Upper lobe of right lung (tissue), 1 donor: ENCODE results near the gene GYS2. TPM values are rescaled to one million over a fixed set of nuclear protein-coding genes. Genes with fewer than 3 reads are reported as not detected.

Experiments
- ATAC-seq: fragments of 200-7000 bp; cut with Tn5 transposase; one replicate; pipeline ENCODE4 v1.9.1; 2020; ENCODE audit warnings: mild to moderate bottlenecking, moderate library complexity
- DNase-seq: peaks from one replicate; pipeline ENCODE4 v3.0.0-alpha.2; 2020
- H3K27ac ChIP-seq: fragments of 200-600 bp; one replicate; pipeline ENCODE4 v1.8.0; 2022
- H3K27me3 ChIP-seq: fragments of 200-600 bp; one replicate; pipeline ENCODE4 v1.8.0; 2022; ENCODE audit warnings: mild to moderate bottlenecking
- H3K36me3 ChIP-seq: fragments of 200-600 bp; one replicate; pipeline ENCODE4 v1.8.0; 2022
- H3K4me1 ChIP-seq: fragments of 200-600 bp; one replicate; pipeline ENCODE4 v1.8.0; 2022
- H3K4me3 ChIP-seq: fragments of 200-600 bp; one replicate; pipeline ENCODE4 v1.8.0; 2022; ENCODE audit warnings: mild to moderate bottlenecking
- H3K9me3 ChIP-seq: fragments of 200-600 bp; one replicate; pipeline ENCODE4 v1.8.0; 2022
- CTCF ChIP-seq: fragments of 200-600 bp; IDR thresholded peaks from one replicate; pipeline ENCODE4 v1.8.0; 2022; ENCODE audit warnings: antibody characterized with exemption
- intact Hi-C: fragments of 100-400 bp; cut with DNase I; formaldehyde crosslinking; loops from one replicate; pipeline ENCODE4 v1.11.0; 2022
- total RNA-seq: library from RNA; stranded (reverse); fragmentation: NEBNext Ultra II Directional; extraction: Animal tissue kit (Norgen Biotek cat#: 25700); gene quantifications from one replicate; pipeline ENCODE4 v1.2.1, GENCODE V29; 2021
- donor health status: DM: no; HTN: yes; CAD: no; lungs with severe emphysema.

Gene GYS2
- total RNA-seq, 1 donor from 2014 or later, result not detected

GRCh38 chr12:21583587-21583986 lies 21.1 kb downstream of the GYS2 start:
- intact Hi-C loops, result no loop called here
- no peaks in the 10 kb centered on the region for H3K27me3 ChIP-seq
- ATAC-seq (no peak), DNase-seq (no peak)
- no peak overlapping the region for H3K4me3 ChIP-seq
- no peaks in the 10 kb centered on the region for H3K9me3 ChIP-seq
- no peak overlapping the region for H3K27ac ChIP-seq
- TF ChIP-seq CTCF, result no peak
- H3K36me3 ChIP-seq, result no peaks in the 10 kb centered on the region
- H3K4me1 ChIP-seq, result no peaks in the 10 kb centered on the region

GRCh38 chr12:21580748-21581516 lies 23.7 kb downstream of the GYS2 start:
- ATAC-seq, result no peak
- DNase-seq, result no peak
- no peaks in the 10 kb centered on the region for H3K9me3 ChIP-seq
- no peaks in the 10 kb centered on the region for H3K36me3 ChIP-seq
- TF ChIP-seq CTCF, result no peak
- H3K4me3 ChIP-seq, result no peak overlapping the region
- no peaks in the 10 kb centered on the region for H3K27me3 ChIP-seq
- H3K27ac ChIP-seq, result no peak overlapping the region
- no peaks in the 10 kb centered on the region for H3K4me1 ChIP-seq
- intact Hi-C loops, result no loop called here

- ATAC-seq (no peak), DNase-seq (no peak)
- H3K27ac ChIP-seq, result no peak overlapping the region
- no peaks in the 10 kb centered on the region for H3K9me3 ChIP-seq
- H3K4me3 ChIP-seq, result no peak overlapping the region
- no peak for TF ChIP-seq CTCF
- no peaks in the 10 kb centered on the region for H3K36me3 ChIP-seq
- H3K4me1 ChIP-seq, result no peaks in the 10 kb centered on the region
- intact Hi-C loops, result no loop called here
- no peaks in the 10 kb centered on the region for H3K27me3 ChIP-seq
Measured at GRCh38 chr12:21577516-21577915, 27.1 kb downstream of the GYS2 start.

DNA sequence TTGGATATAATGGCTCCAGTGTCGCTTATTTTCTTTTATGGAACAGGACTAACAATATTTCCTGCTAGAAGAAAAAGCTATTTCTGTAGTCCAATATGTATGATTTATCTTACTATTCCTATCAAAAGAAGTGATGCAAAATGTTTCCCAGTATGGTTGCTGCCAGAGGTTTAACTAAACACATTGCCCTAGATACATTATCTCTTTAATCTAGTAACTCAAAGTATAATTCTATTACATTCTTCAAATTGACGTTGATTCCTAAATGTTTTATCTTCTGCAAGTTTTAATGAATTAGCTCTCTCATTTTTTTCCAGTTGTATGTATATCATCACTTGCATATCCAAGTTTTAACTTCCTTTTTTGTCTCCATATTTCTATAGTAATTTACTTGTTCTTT lies 28.2 kb downstream of the GYS2 start:
- DNase-seq, result no peak
- H3K27me3 ChIP-seq, result no peaks in the 10 kb centered on the region
- no peak for TF ChIP-seq CTCF
- H3K4me1 ChIP-seq, result no peaks in the 10 kb centered on the region
- intact Hi-C loops, result no loop called here
- ATAC-seq, result no peak
- no peak overlapping the region for H3K27ac ChIP-seq
- no peaks in the 10 kb centered on the region for H3K36me3 ChIP-seq
- no peak overlapping the region for H3K4me3 ChIP-seq
- H3K9me3 ChIP-seq, result no peaks in the 10 kb centered on the region

- H3K36me3 ChIP-seq, result no peaks in the 10 kb centered on the region
- no peaks in the 10 kb centered on the region for H3K9me3 ChIP-seq
- intact Hi-C loops, result no loop called here
- H3K27me3 ChIP-seq, result no peaks in the 10 kb centered on the region
- ATAC-seq, result no peak
- H3K27ac ChIP-seq, result no peak overlapping the region
- H3K4me3 ChIP-seq, result no peak overlapping the region
- TF ChIP-seq CTCF, result no peak
- no peak for DNase-seq
- H3K4me1 ChIP-seq, result no peaks in the 10 kb centered on the region
Measured at GRCh38 chr12:21573733-21574358, 30.8 kb downstream of the GYS2 start.
